ENCODE data around the gene PTPRD.

PTPRD gene

GRCh38 chr9:9730174-9730573, 882.6 kb downstream of the PTPRD start:
- FAIRE-seq, result no peak

- no peak for FAIRE-seq
Measured at GRCh38 chr9:9729082-9729481, 883.7 kb downstream of the PTPRD start.

GRCh38 chr9:9719373-9720112, 893.3 kb downstream of the PTPRD start:
- FAIRE-seq, result no peak

- FAIRE-seq, result no peak
Measured at GRCh38 chr9:9718691-9719090, 894.1 kb downstream of the PTPRD start.

GRCh38 chr9:9679433-9679832, 933.4 kb downstream of the PTPRD start:
- no peak for FAIRE-seq

- FAIRE-seq, result peak; percentile 24
Measured at GRCh38 chr9:9674461-9674860, 938.3 kb downstream of the PTPRD start.

- FAIRE-seq, result no peak
Measured at GRCh38 chr9:9670454-9670853, 942.3 kb downstream of the PTPRD start.

- FAIRE-seq, result no peak
Measured at GRCh38 chr9:9645006-9645405, 967.8 kb downstream of the PTPRD start.

GRCh38 chr9:9631284-9631683, 981.5 kb downstream of the PTPRD start:
- no peak for FAIRE-seq

- no peak for FAIRE-seq
Measured at GRCh38 chr9:9625248-9625647, 987.6 kb downstream of the PTPRD start.

- no peak for FAIRE-seq
Measured at GRCh38 chr9:9623506-9623905, 989.3 kb downstream of the PTPRD start.

- FAIRE-seq, result no peak
Measured at GRCh38 chr9:9621355-9621940, 991.4 kb downstream of the PTPRD start.

GRCh38 chr9:9620736-9621135, 992.1 kb downstream of the PTPRD start:
- no peak for FAIRE-seq

GRCh38 chr9:9615086-9615485, 997.7 kb downstream of the PTPRD start:
- FAIRE-seq, result no peak

GRCh38 chr9:9614607-9615006, 998.2 kb downstream of the PTPRD start:
- no peak for FAIRE-seq

- no peak for FAIRE-seq
Measured at GRCh38 chr9:9612755-9613154, 1000.0 kb downstream of the PTPRD start.

GRCh38 chr9:9612270-9612669, 1000.5 kb downstream of the PTPRD start:
- FAIRE-seq, result no peak

GRCh38 chr9:9605681-9606080, 1007.1 kb downstream of the PTPRD start:
- FAIRE-seq, result no peak

- no peak for FAIRE-seq
Measured at GRCh38 chr9:9603345-9603744, 1009.5 kb downstream of the PTPRD start.

- no peak for FAIRE-seq
Measured at GRCh38 chr9:9598723-9599122, 1014.1 kb downstream of the PTPRD start.

GRCh38 chr9:9592104-9592503, 1020.7 kb downstream of the PTPRD start:
- no peak for FAIRE-seq

GRCh38 chr9:9585920-9586319, 1026.9 kb downstream of the PTPRD start:
- no peak for FAIRE-seq

- FAIRE-seq, result no peak
Measured at GRCh38 chr9:9574080-9574479, 1038.7 kb downstream of the PTPRD start.

- FAIRE-seq, result no peak
Measured at GRCh38 chr9:9565700-9566099, 1047.1 kb downstream of the PTPRD start.

- FAIRE-seq, result no peak
Measured at GRCh38 chr9:9563817-9564216, 1049.0 kb downstream of the PTPRD start.
